Cardiac muscle cell (in vitro differentiated cells and primary cell): ENCODE data around the gene TUBGCP4. TPM values are rescaled to one million over a fixed set of nuclear protein-coding genes. Genes with fewer than 3 reads are reported as not detected.

Source experiments
- DNase-seq, 2 donors: peaks; one replicate each; pipeline versions ENCODE4 v3.0.0 to v3.0.0-alpha.2; 2010 to 2017; ENCODE audit warnings: low read depth in 1 of 2, low spot score in 1 of 2
- H3K27ac ChIP-seq: fragments of 200-600 bp; sonication (generic); 2 replicates; pipeline ENCODE4 v1.5.1; 2016
- H3K27me3 ChIP-seq: fragments of 200-600 bp; sonication (generic); 2 replicates; pipeline ENCODE4 v1.6.0; 2016; ENCODE audit warnings: control low read depth
- H3K36me3 ChIP-seq: fragments of 200-600 bp; sonication (generic); 2 replicates; pipeline ENCODE4 v1.5.1; 2016; ENCODE audit warnings: control low read depth
- H3K4me1 ChIP-seq: fragments of 200-600 bp; sonication (generic); 2 replicates; pipeline ENCODE4 v1.8.1; 2017; ENCODE audit warnings: low read depth, mild to moderate bottlenecking, mixed run types
- H3K4me3 ChIP-seq: fragments of 200-600 bp; sonication (generic); 2 replicates; pipeline ENCODE4 v1.5.1; 2016; ENCODE audit warnings: mild to moderate bottlenecking
- H3K9me3 ChIP-seq: fragments of 200-600 bp; sonication (generic); 2 replicates; pipeline ENCODE4 v1.5.1; 2017; ENCODE audit warnings: low read depth, mild to moderate bottlenecking, control low read depth
- polyA plus RNA-seq: library from polyadenylated mRNA; unstranded; fragments of >200 nt; fragmentation: Nextera tagmentation; extraction: Ambion mirVana; gene quantifications from 2 replicates; pipeline ENCODE4 v1.2.1, GENCODE V29; 2016
- total RNA-seq: library from RNA; depleted of rRNA; stranded (reverse); fragments of >200 nt; gene quantifications from 2 replicates; pipeline ENCODE4 v1.2.3, GENCODE V29; 2016
- TF ChIP-seq, protein P1 (sequence below): IDR thresholded peaks from 2 replicates; pipeline ENCODE4 v1.5.1; 2012; ENCODE audit warnings: low read depth, mild to moderate bottlenecking, low read length

The TUBGCP4 gene
- total and polyA plus RNA-seq, 2 experiments from 2014 or later: 10.7 to 19.1 TPM

DNA sequence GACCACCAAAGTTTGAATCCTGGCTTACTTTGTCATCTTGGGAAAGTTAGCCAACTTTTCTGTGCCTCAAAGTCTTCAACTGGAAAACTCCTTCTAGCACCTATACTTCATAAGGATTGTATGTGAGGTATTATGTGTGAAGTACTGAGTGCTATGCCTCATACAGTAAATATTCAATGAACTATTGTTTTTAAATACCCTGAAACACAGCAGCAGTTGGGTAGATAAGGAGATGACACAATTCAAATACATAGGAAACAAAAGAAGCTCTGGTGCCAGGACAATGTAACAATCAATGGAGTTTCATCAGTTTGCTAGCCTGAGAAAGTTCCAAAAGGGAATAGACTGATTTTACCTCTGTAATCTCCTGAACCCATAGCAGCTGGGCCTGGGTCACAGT lies 43.3 kb downstream of the TUBGCP4 start:
- peaks cover 60% of the 10 kb centered on the region for H3K36me3 ChIP-seq
- TF ChIP-seq, protein P1, sequence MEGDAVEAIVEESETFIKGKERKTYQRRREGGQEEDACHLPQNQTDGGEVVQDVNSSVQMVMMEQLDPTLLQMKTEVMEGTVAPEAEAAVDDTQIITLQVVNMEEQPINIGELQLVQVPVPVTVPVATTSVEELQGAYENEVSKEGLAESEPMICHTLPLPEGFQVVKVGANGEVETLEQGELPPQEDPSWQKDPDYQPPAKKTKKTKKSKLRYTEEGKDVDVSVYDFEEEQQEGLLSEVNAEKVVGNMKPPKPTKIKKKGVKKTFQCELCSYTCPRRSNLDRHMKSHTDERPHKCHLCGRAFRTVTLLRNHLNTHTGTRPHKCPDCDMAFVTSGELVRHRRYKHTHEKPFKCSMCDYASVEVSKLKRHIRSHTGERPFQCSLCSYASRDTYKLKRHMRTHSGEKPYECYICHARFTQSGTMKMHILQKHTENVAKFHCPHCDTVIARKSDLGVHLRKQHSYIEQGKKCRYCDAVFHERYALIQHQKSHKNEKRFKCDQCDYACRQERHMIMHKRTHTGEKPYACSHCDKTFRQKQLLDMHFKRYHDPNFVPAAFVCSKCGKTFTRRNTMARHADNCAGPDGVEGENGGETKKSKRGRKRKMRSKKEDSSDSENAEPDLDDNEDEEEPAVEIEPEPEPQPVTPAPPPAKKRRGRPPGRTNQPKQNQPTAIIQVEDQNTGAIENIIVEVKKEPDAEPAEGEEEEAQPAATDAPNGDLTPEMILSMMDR: no peak
- no peaks in the 10 kb centered on the region for H3K9me3 ChIP-seq

DNA sequence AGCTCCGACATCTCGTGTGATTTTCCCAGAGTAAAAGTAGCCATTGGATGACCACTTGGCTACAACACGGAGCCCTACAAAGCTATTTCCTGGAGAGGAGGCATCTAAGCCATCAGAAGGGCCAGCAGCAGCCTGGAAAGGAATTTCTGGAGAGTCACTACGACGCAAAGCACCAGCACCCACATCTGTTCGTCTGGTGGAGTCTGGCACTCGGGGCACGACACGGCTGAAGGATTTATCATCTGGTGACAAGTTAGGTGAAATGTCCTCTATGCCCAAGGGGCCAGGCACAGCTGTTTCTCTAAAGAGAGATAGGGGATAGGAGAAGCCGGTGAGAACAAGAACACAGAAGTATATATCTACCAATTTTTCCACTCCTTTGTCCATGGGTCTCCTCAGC lies 49.5 kb downstream of the TUBGCP4 start:
- Histone ChIP-seq H3K9me3 (no peaks in the 10 kb centered on the region), H3K4me3 (no peak overlapping the region), H3K4me1 (no peaks in the 10 kb centered on the region), H3K27me3 (no peaks in the 10 kb centered on the region), H3K36me3 (peaks cover 63% of the 10 kb centered on the region), H3K27ac (no peak overlapping the region)
- no peak for DNase-seq
- TF ChIP-seq, protein P1: no peak

More for the DNA sequence above, 43.3 kb downstream of the TUBGCP4 start:
- H3K27ac ChIP-seq: no peak overlapping the region
- no peaks in the 10 kb centered on the region for H3K27me3 ChIP-seq
- peaks cover 9% of the 10 kb centered on the region for H3K4me1 ChIP-seq
- peak in 1 of 2 donors; percentile 32 for DNase-seq
- H3K4me3 ChIP-seq: no peak overlapping the region

DNA sequence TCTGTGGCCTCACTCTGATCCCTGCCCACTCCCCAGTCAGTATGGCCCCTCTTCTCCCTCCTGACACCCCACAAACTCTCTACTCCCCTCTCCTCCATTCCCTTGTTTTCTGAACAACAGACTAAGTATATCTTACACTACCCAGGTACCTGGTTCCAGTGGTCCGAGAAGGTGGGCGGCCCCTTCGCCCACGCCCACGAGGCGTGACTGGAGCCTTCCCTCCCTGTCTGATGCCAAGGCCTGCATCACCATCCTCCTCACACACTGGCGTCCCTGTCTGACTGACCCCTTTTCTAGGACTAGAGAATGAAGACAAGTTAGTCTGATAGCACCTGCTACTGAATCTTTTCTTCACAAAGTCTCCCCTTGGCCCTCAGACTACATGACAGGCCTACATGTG lies 50.0 kb downstream of the TUBGCP4 start:
- Histone ChIP-seq H3K27ac (no peak overlapping the region), H3K4me1 (no peaks in the 10 kb centered on the region), H3K9me3 (no peaks in the 10 kb centered on the region), H3K27me3 (no peaks in the 10 kb centered on the region), H3K4me3 (no peak overlapping the region), H3K36me3 (peaks cover 60% of the 10 kb centered on the region)
- TF ChIP-seq, protein P1: no peak
- no peak for DNase-seq

DNA sequence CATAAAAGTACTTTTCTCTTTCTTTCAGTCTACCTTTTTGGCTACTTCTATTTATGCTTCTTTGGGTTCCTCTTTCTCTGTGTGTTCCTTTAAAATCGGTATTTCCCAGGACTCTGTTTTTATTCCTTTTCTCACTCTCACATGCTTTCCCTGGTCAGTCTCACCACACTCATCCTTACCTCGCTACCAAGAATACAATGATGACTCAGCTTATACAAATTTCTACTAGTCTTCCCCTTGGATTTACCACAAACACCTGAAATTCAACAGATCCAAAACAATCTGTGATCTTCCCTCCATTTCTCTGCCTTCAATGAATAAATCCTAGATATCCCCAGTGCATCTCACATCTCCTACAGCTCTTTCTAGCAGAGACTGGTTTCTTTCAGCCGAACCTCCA lies 52.9 kb downstream of the TUBGCP4 start:
- Histone ChIP-seq H3K27ac (no peak overlapping the region), H3K4me1 (no peaks in the 10 kb centered on the region), H3K4me3 (no peak overlapping the region), H3K36me3 (peaks cover 56% of the 10 kb centered on the region), H3K9me3 (no peaks in the 10 kb centered on the region), H3K27me3 (no peaks in the 10 kb centered on the region)
- no peak for DNase-seq
- TF ChIP-seq, protein P1: no peak

DNA sequence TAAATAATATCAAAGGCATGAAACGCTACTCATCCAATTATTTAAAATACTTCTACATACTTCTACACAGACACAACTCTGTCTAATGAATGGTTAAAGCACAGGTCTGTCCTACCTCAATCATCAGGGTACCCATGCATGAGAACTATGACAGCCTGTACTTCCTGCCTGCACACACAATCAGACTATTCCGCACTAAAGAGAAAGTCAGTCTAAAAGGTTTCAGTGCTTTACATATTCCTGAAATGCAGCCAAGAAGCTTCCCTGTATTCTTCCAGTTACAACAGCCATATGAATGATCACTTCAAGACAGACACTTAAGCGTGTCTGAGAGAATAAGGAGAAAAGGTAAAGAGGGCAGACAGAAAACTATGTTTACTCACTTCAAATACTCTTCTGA lies 58.8 kb downstream of the TUBGCP4 start:
- DNase-seq: no peak
- TF ChIP-seq, protein P1: no peak
- H3K36me3 ChIP-seq: peaks cover 48% of the 10 kb centered on the region
- H3K27ac ChIP-seq: peak overlapping the region; percentile 42
- no peak overlapping the region for H3K4me3 ChIP-seq
- no peaks in the 10 kb centered on the region for H3K4me1 ChIP-seq
- no peaks in the 10 kb centered on the region for H3K9me3 ChIP-seq
- H3K27me3 ChIP-seq: no peaks in the 10 kb centered on the region

DNA sequence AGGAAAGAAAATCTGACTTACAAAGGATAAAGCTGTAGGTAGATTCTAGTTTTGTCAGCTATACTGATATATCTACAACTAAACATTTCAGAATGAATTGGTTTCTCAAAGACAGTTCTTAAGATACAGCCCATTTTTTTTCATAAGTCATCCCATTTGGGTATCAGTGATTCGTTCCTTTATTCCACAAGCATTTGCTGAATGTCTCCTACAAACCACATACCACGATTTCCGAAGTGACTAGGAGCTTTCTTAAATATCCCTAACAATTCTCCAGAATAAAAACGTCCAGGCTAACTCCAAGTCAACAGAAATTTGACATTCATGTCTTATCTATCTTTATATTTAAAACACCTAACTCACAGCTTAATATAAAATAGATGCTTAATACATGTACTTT lies 62.3 kb downstream of the TUBGCP4 start:
- TF ChIP-seq, protein P1: no peak
- H3K36me3 ChIP-seq: peaks cover 48% of the 10 kb centered on the region
- H3K27me3 ChIP-seq: no peaks in the 10 kb centered on the region
- peak in 1 of 2 donors; percentile 25 for DNase-seq
- no peak overlapping the region for H3K4me3 ChIP-seq
- H3K9me3 ChIP-seq: no peaks in the 10 kb centered on the region
- H3K27ac ChIP-seq: no peak overlapping the region
- H3K4me1 ChIP-seq: no peaks in the 10 kb centered on the region
